Natural killer cell (primary cell): ENCODE measurements around the gene TACR1. TPM values are rescaled to one million over a fixed set of nuclear protein-coding genes. Genes with fewer than 3 reads are reported as not detected.
"Not testable (repeated sequence)": the region's sequence is repeated elsewhere in the genome, so short reads cannot be mapped to it uniquely, and the experiment has no call there.

Experiments
- ATAC-seq, 3 donors: fragments of 150-1000 bp in 2 of 3; fragments of 200-7000 bp in 1 of 3; cut with Tn5 transposase; 1 replicate in 1 of 3; 2 replicates in 2 of 3; pipeline ENCODE4 v1.10.0; 2021; ENCODE audit warnings: mild to moderate bottlenecking in 2 of 3, moderate library complexity in 2 of 3
- DNase-seq, 2 donors: peaks; one replicate each; pipeline versions ENCODE4 v3.0.0 to v3.0.0-alpha.2; 2013 to 2021; ENCODE audit warnings: mixed read lengths in 1 of 2
- H3K27ac ChIP-seq: one replicate; pipeline ENCODE4 v1.5.1; 2013; ENCODE audit warnings: mild to moderate bottlenecking, low read length
- H3K27me3 ChIP-seq: one replicate; pipeline ENCODE4 v1.6.1; 2013; ENCODE audit warnings: low read length; ENCODE audit not compliant: control insufficient read depth, insufficient read depth
- H3K36me3 ChIP-seq: one replicate; pipeline ENCODE4 v1.6.1; 2013; ENCODE audit warnings: low read length; ENCODE audit not compliant: control insufficient read depth, insufficient read depth
- H3K4me1 ChIP-seq: one replicate; pipeline ENCODE4 v1.6.1; 2013; ENCODE audit warnings: low read length; ENCODE audit not compliant: control insufficient read depth, insufficient read depth
- H3K4me3 ChIP-seq: one replicate; pipeline ENCODE4 v1.5.1; 2013; ENCODE audit warnings: low read length
- H3K9me3 ChIP-seq: one replicate; pipeline ENCODE4 v1.6.1; 2013; ENCODE audit warnings: low read length; ENCODE audit not compliant: control insufficient read depth, insufficient read depth
- H3K27ac Mint-ChIP-seq, 2 donors: one replicate each; pipeline ENCODE4 v1.8.0; 2022; ENCODE audit warnings: mild to moderate bottlenecking in 2 of 2, mixed read lengths in 2 of 2, moderate library complexity in 1 of 2
- H3K27me3 Mint-ChIP-seq, 2 donors: one replicate each; pipeline ENCODE4 v1.8.0; 2022; ENCODE audit warnings: low read depth in 2 of 2, mixed read lengths in 2 of 2
- H3K36me3 Mint-ChIP-seq: one replicate; pipeline ENCODE4 v1.8.0; 2022; ENCODE audit warnings: mixed read lengths
- H3K4me1 Mint-ChIP-seq, 2 donors: one replicate each; pipeline ENCODE4 v1.8.0; 2022; ENCODE audit warnings: mixed read lengths in 2 of 2
- H3K4me3 Mint-ChIP-seq: one replicate; pipeline ENCODE4 v1.8.0; 2022; ENCODE audit warnings: mild to moderate bottlenecking, moderate library complexity, mixed read lengths
- H3K9me3 Mint-ChIP-seq, 2 donors: one replicate each; pipeline ENCODE4 v1.8.0; 2022; ENCODE audit warnings: mixed read lengths in 2 of 2
- WGBS: methylation state at CpG from one replicate; pipeline ENCODE4 v1.1.7; 2013; ENCODE audit warnings: missing lambda C conversion rate; ENCODE audit not compliant: insufficient coverage; 5-methylcytosine and 5-hydroxymethylcytosine counted together
- intact Hi-C: fragments of 100-400 bp; cut with micrococcal nuclease; formaldehyde crosslinking; loops from one replicate; pipeline ENCODE4 v1.14.2; 2022
- total RNA-seq, 4 donors: library from RNA; stranded (reverse); fragments of 120-200 nt in 1 of 4; gene quantifications; one replicate each; pipeline versions ENCODE4 v1.2.3 to v1.2.4, GENCODE V29; 2013 to 2022
- TF ChIP-seq, protein P1 (sequence below): fragments of 200-600 bp; IDR thresholded peaks from one replicate; pipeline ENCODE4 v1.8.0; 2022; ENCODE audit warnings: antibody characterized with exemption

TACR1 gene, protein sequence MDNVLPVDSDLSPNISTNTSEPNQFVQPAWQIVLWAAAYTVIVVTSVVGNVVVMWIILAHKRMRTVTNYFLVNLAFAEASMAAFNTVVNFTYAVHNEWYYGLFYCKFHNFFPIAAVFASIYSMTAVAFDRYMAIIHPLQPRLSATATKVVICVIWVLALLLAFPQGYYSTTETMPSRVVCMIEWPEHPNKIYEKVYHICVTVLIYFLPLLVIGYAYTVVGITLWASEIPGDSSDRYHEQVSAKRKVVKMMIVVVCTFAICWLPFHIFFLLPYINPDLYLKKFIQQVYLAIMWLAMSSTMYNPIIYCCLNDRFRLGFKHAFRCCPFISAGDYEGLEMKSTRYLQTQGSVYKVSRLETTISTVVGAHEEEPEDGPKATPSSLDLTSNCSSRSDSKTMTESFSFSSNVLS
- total RNA-seq = not detected
- not detected for total RNA-seq (2013)

DNA sequence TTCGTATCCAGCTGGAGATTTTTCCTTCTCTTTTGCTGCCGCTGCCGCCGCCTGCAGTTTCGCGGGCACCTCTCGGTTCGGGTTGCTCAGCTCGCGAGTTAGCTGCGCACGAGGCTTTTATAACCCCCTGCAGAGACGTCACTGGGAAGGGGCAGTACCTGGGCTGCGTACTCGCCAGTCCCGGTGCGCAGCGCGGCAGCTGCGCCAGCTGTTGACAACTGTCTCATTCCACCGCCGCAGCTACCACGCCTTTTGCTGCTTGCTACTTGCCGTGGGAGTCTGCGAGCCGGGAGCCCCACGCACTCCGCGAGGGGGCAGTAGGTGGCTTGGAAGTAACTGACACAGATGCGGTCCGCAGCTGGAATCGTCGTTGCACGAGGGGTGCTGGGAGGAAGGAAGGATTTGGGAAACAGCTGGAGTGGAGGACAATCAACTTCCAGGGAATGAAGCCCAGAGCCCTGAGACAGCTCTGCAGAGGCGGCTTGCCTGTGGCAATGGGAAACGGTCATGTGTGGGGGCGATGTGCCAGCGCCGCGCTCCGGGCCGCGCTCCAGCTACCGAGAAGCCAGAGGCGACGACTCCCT is at the start of gene TACR1:
TACR1 (minus strand) TSS at position 93 of the 584 bp plus-strand sequence. CDS start 586 bp downstream, outside the sequence.
- peaks cover 19% of the 10 kb centered on the region for H3K27me3 ChIP-seq
- H3K27ac ChIP-seq = no peak within 1 kb of the TSS
- DNase-seq (peak in 1 of 2 donors; percentile 64), ATAC-seq (no peak)
- peaks cover 7% of the 10 kb centered on the region for H3K4me1 ChIP-seq
- peaks cover 33 to 45% of the 10 kb centered on the region in 2 donors for H3K27me3 Mint-ChIP-seq
- intact Hi-C loops = no loop called here
- no peak within 1 kb of the TSS for H3K27ac Mint-ChIP-seq
- H3K36me3 ChIP-seq = no peaks in the 10 kb centered on the region
- H3K4me3 ChIP-seq = no peak within 1 kb of the TSS
- H3K4me3 Mint-ChIP-seq = no peak within 1 kb of the TSS
- no peaks in the 10 kb centered on the region for H3K36me3 Mint-ChIP-seq
- TF ChIP-seq, protein P1, sequence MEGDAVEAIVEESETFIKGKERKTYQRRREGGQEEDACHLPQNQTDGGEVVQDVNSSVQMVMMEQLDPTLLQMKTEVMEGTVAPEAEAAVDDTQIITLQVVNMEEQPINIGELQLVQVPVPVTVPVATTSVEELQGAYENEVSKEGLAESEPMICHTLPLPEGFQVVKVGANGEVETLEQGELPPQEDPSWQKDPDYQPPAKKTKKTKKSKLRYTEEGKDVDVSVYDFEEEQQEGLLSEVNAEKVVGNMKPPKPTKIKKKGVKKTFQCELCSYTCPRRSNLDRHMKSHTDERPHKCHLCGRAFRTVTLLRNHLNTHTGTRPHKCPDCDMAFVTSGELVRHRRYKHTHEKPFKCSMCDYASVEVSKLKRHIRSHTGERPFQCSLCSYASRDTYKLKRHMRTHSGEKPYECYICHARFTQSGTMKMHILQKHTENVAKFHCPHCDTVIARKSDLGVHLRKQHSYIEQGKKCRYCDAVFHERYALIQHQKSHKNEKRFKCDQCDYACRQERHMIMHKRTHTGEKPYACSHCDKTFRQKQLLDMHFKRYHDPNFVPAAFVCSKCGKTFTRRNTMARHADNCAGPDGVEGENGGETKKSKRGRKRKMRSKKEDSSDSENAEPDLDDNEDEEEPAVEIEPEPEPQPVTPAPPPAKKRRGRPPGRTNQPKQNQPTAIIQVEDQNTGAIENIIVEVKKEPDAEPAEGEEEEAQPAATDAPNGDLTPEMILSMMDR = no peak
- H3K9me3 ChIP-seq = no peaks in the 10 kb centered on the region
- H3K4me1 Mint-ChIP-seq = no peaks in the 10 kb centered on the region
- H3K9me3 Mint-ChIP-seq = no peaks in the 10 kb centered on the region
- 2% methylated on average over 46 of the region's 46 CpGs for WGBS

DNA sequence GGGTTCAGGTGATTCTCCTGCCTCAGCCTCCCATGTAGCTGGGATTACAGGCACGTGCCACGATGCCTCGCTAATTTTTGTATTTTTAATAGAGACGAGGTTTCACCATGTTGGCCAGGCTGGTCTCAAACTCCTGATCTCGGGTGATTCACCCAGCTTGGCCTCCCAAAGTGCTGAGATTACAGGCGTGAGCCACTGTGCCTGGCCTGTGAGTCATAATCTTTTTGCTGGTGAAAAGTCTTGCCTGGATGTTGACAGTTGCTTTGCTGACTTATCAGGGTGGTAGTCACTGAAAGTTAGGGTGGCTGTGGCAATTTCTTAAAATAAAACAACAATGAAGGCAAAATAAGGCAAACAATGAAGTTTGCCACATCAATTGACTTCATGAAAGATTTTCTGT is 49.3 kb upstream of the TACR1 start:
- H3K27ac Mint-ChIP-seq, intact Hi-C loops, H3K27ac ChIP-seq, ATAC-seq, H3K27me3 Mint-ChIP-seq, H3K36me3 Mint-ChIP-seq, H3K4me3 ChIP-seq, H3K4me1 Mint-ChIP-seq, H3K27me3 ChIP-seq, DNase-seq, H3K4me3 Mint-ChIP-seq, H3K36me3 ChIP-seq, H3K9me3 Mint-ChIP-seq, H3K9me3 ChIP-seq, H3K4me1 ChIP-seq: not testable (repeated sequence)
- 89% methylated on average over 6 of the region's 6 CpGs for WGBS

DNA sequence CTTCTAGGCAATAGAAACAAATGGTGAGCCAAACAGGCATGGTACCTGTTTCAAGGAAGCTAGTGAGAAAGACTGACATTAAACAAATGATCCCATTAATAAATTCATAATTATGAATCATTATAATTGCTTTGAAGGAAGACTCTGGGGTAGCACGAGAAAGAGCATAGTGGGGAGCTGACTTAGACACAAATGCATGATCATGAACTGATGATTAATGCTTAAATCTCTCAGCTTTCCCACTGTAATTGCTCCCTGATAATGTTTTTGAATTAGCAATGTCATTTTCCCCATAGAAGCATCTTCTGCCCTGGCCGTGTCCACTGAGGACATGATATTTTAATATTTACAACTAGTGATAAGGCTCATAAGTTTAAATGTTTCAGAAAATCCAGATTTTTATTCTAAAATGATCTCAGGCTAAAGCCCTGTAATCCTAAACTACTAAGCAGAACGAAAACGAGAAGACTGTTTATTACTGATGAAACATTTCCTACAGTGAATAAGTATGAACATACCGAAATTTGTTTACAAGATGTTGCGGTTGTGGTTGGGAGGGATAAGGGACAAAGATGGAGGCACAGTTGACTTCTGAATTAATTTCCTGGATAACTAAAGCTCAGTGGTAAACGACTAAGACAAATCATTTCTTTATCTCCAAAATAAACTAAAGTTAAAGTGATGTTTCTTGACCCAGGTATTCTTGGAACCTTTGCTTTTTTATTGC is 47.3 kb upstream of the TACR1 start:
- no peaks in the 10 kb centered on the region for H3K27me3 Mint-ChIP-seq
- no peak overlapping the region for H3K4me3 Mint-ChIP-seq

More for the DNA sequence above, 47.3 kb upstream of the TACR1 start:
- TF ChIP-seq, protein P1 = no peak
- H3K9me3 Mint-ChIP-seq = peaks cover 4 to 7% of the 10 kb centered on the region in 2 donors
- ATAC-seq = no peak
- intact Hi-C loops = no loop called here
- no peaks in the 10 kb centered on the region for H3K27me3 ChIP-seq
- no peak for DNase-seq
- no peak overlapping the region for H3K27ac Mint-ChIP-seq
- H3K27ac ChIP-seq = no peak overlapping the region
- no peaks in the 10 kb centered on the region for H3K36me3 Mint-ChIP-seq
- H3K4me1 ChIP-seq = no peaks in the 10 kb centered on the region
- H3K4me1 Mint-ChIP-seq = no peaks in the 10 kb centered on the region
- no peaks in the 10 kb centered on the region for H3K9me3 ChIP-seq
- H3K4me3 ChIP-seq = no peak overlapping the region
- 73% methylated on average over 2 of the region's 7 CpGs for WGBS
- H3K36me3 ChIP-seq = no peaks in the 10 kb centered on the region
